ENCODE measurements around the gene CCM2.

DNA sequence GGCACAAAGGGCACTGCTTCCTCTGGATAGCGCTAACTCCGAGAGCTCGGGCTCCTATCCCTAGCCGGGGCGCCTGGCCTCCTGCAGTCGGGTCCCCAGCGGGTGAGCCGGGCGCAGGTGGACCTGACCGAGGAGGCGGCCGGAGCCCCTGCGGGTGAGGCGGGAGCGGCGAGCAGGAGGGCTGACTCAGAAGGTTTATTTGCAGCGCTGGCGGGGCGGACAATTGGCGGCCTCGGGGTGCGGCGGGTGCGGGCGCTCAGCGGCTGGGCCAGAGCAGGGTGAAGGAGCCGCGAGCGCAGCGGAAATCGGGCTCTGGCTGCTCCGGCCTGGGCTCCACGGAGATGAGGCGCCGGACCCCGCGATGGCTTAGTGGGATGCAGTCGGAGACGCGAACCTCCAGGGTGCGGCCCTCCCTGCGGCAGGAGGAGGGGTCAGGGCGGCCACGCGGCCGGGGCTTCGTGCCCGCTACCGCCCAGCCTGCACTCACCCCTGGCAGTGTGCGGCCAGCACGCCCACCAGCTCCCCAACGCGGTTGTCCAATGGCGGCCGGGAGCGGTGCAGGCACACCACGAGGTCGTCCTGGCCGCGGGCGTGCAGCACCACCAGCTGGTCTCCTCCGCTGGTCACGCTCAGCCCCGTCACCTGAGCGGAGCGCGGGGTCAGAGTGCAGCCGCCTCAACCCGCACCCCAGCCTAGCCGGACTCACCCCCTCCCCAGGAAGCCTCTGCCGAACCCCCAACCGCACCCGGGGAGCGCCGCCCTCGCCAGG is 37.3 kb upstream of the CCM2 start:
- TF ChIP-seq, protein P1, sequence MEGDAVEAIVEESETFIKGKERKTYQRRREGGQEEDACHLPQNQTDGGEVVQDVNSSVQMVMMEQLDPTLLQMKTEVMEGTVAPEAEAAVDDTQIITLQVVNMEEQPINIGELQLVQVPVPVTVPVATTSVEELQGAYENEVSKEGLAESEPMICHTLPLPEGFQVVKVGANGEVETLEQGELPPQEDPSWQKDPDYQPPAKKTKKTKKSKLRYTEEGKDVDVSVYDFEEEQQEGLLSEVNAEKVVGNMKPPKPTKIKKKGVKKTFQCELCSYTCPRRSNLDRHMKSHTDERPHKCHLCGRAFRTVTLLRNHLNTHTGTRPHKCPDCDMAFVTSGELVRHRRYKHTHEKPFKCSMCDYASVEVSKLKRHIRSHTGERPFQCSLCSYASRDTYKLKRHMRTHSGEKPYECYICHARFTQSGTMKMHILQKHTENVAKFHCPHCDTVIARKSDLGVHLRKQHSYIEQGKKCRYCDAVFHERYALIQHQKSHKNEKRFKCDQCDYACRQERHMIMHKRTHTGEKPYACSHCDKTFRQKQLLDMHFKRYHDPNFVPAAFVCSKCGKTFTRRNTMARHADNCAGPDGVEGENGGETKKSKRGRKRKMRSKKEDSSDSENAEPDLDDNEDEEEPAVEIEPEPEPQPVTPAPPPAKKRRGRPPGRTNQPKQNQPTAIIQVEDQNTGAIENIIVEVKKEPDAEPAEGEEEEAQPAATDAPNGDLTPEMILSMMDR (conservative IDR thresholded peaks at IDR 0.05; ENCODE audit: low read depth in 2 of 2): peak in 1 of 2 experiments; percentile 34; a peak in 2 of 4 replicates
- TF ChIP-seq POLR2AphosphoS5 (IDR thresholded peaks at IDR 0.05; ENCODE audit: low read depth) (no peak; the same call in 1 of the 2 replicates), EZH2phosphoT487 (IDR thresholded peaks at IDR 0.05; ENCODE audit: unreplicated experiment) (no peak), EZH2 (IDR thresholded peaks at IDR 0.05; ENCODE audit: low read depth, unreplicated experiment) (peak; percentile 50)
- TF ChIP-seq, protein P2, sequence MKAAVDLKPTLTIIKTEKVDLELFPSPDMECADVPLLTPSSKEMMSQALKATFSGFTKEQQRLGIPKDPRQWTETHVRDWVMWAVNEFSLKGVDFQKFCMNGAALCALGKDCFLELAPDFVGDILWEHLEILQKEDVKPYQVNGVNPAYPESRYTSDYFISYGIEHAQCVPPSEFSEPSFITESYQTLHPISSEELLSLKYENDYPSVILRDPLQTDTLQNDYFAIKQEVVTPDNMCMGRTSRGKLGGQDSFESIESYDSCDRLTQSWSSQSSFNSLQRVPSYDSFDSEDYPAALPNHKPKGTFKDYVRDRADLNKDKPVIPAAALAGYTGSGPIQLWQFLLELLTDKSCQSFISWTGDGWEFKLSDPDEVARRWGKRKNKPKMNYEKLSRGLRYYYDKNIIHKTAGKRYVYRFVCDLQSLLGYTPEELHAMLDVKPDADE (IDR thresholded peaks at IDR 0.05): no peak

Measured in GM23338 (cell line).